Smooth muscle cell (in vitro differentiated cells): Measurements from ENCODE around the gene LHX4. TPM values are rescaled to one million over a fixed set of nuclear protein-coding genes. Genes with fewer than 3 reads are reported as not detected.

Source experiments
- DNase-seq: peaks from one replicate; lab custom pipeline; 2025; ENCODE audit not compliant: unreplicated experiment; lab: John Stamatoyannopoulos, UW
- H2AFZ ChIP-seq: fragments of 200-600 bp; sonication (generic); 2 replicates; pipeline ENCODE4 v1.6.0; 2016; ENCODE audit warnings: antibody characterized with exemption, low read depth, mild to moderate bottlenecking
- H3F3A ChIP-seq: fragments of 200-600 bp; sonication (generic); 2 replicates; pipeline ENCODE4 v1.6.0; 2017; ENCODE audit warnings: antibody characterized with exemption, low read depth
- H3K27ac ChIP-seq: fragments of 200-600 bp; sonication (generic); 2 replicates; pipeline ENCODE4 v1.5.1; 2016; ENCODE audit warnings: low read depth, mild to moderate bottlenecking
- H3K27me3 ChIP-seq: fragments of 200-600 bp; sonication (generic); 2 replicates; pipeline ENCODE4 v1.6.1; 2016; ENCODE audit warnings: low read depth, mild to moderate bottlenecking
- H3K36me3 ChIP-seq: fragments of 200-600 bp; sonication (generic); 2 replicates; pipeline ENCODE4 v1.5.1; 2016; ENCODE audit warnings: low read depth
- H3K4me1 ChIP-seq: fragments of 200-600 bp; sonication (generic); 2 replicates; pipeline ENCODE4 v1.5.1; 2016; ENCODE audit warnings: low read depth
- H3K4me2 ChIP-seq: fragments of 200-600 bp; sonication (generic); 2 replicates; pipeline ENCODE4 v1.6.0; 2016; ENCODE audit warnings: mild to moderate bottlenecking
- H3K4me3 ChIP-seq: fragments of 200-600 bp; sonication (generic); 2 replicates; pipeline ENCODE4 v1.5.1; 2016; ENCODE audit warnings: mild to moderate bottlenecking
- H3K79me2 ChIP-seq: fragments of 200-600 bp; sonication (generic); 2 replicates; pipeline ENCODE4 v1.6.0; 2016; ENCODE audit warnings: low read depth, mild to moderate bottlenecking
- H3K9ac ChIP-seq: fragments of 200-600 bp; sonication (generic); 2 replicates; pipeline ENCODE4 v1.6.0; 2016; ENCODE audit warnings: low read depth
- H3K9me3 ChIP-seq: fragments of 200-600 bp; sonication (generic); replicated peaks from 2 replicates; pipeline ENCODE4 v1.5.1; 2016; ENCODE audit warnings: low read depth
- H4K20me1 ChIP-seq: fragments of 200-600 bp; sonication (generic); 2 replicates; pipeline ENCODE4 v1.6.0; 2016; ENCODE audit warnings: low read depth
- CTCF ChIP-seq: fragments of 200-600 bp; sonication (generic); IDR thresholded peaks from 2 replicates; pipeline ENCODE4 v1.5.1; 2017; ENCODE audit warnings: borderline replicate concordance, mild to moderate bottlenecking, antibody characterized with exemption; ENCODE audit not compliant: insufficient read depth, poor library complexity, severe bottlenecking
- WGBS: methylation state at CpG from one replicate; pipeline ENCODE4 v1.1.7; 2016; ENCODE audit warnings: low lambda C conversion rate; 5-methylcytosine and 5-hydroxymethylcytosine counted together
- polyA plus RNA-seq: library from polyadenylated mRNA; unstranded; fragments of >200 nt; fragmentation: Nextera tagmentation; extraction: Ambion mirVana; gene quantifications from 2 replicates; pipeline ENCODE4 v1.2.1, GENCODE V29; 2016
- total RNA-seq: library from RNA; depleted of rRNA; stranded (reverse); fragments of >200 nt; gene quantifications from 2 replicates; pipeline ENCODE4 v1.2.3, GENCODE V29; 2014

Gene LHX4
- total and polyA plus RNA-seq, 2 experiments from 2014 or later: not detected

GRCh38 chr1:180193141-180194047 lies 36.7 kb upstream of the LHX4 start:
- Histone ChIP-seq H2AFZ (no peak overlapping the region), H4K20me1 (no peaks in the 10 kb centered on the region), H3K27ac (no peak overlapping the region), H3K79me2 (no peaks in the 10 kb centered on the region), H3K27me3 (no peaks in the 10 kb centered on the region), H3K4me1 (no peaks in the 10 kb centered on the region), H3K36me3 (no peaks in the 10 kb centered on the region), H3F3A (no peaks in the 10 kb centered on the region), H3K9ac (no peak overlapping the region), H3K4me2 (no peak overlapping the region), H3K9me3 (no peaks in the 10 kb centered on the region), H3K4me3 (no peak overlapping the region)
- no peak for TF ChIP-seq CTCF
- 93% methylated on average over 17 of the region's 18 CpGs for WGBS
- DNase-seq: no peak

- Histone ChIP-seq H3K4me3 (no peak overlapping the region), H3K27ac (no peak overlapping the region), H3K9me3 (no peaks in the 10 kb centered on the region), H3F3A (no peaks in the 10 kb centered on the region), H3K27me3 (no peaks in the 10 kb centered on the region), H3K36me3 (no peaks in the 10 kb centered on the region), H3K9ac (no peak overlapping the region), H3K4me2 (no peak overlapping the region), H3K4me1 (no peaks in the 10 kb centered on the region), H2AFZ (no peak overlapping the region), H3K79me2 (no peaks in the 10 kb centered on the region), H4K20me1 (no peaks in the 10 kb centered on the region)
- no peak for DNase-seq
- 96% methylated on average over 14 of the region's 14 CpGs for WGBS
- no peak for TF ChIP-seq CTCF
These were observed 36.0 kb upstream of the LHX4 start for GRCh38 chr1:180194048-180194425.

- no peak for TF ChIP-seq CTCF
- WGBS: 87% methylated on average over 16 of the region's 19 CpGs
These were observed 35.4 kb upstream of the LHX4 start for GRCh38 chr1:180194546-180195207.

More at GRCh38 chr1:180194546-180195207, 35.4 kb upstream of the LHX4 start:
- Histone ChIP-seq H3K36me3 (no peaks in the 10 kb centered on the region), H3K4me1 (no peaks in the 10 kb centered on the region), H3K79me2 (no peaks in the 10 kb centered on the region), H3K4me2 (no peak overlapping the region), H4K20me1 (no peaks in the 10 kb centered on the region), H3F3A (no peaks in the 10 kb centered on the region), H3K9me3 (no peaks in the 10 kb centered on the region), H2AFZ (no peak overlapping the region), H3K9ac (no peak overlapping the region), H3K27me3 (no peaks in the 10 kb centered on the region), H3K4me3 (no peak overlapping the region), H3K27ac (no peak overlapping the region)
- DNase-seq: no peak
